ENCODE data around the gene CDH4.

- TF ChIP-seq CTCF (IDR thresholded peaks at IDR 0.05) (no peak), EP300 (IDR thresholded peaks at IDR 0.05) (no peak)
These were observed 29.4 kb upstream of the CDH4 start for GRCh38 chr20:61222699-61223098.

Measured in ovary (tissue), 3 donors.